NCI-H526 (cell line): ENCODE data around the gene SLC19A1.

Experiments
- DNase-seq, 2 experiments: peaks; one replicate each; lab custom pipeline; 2025; lab: John Stamatoyannopoulos, UW

Gene SLC19A1

DNA sequence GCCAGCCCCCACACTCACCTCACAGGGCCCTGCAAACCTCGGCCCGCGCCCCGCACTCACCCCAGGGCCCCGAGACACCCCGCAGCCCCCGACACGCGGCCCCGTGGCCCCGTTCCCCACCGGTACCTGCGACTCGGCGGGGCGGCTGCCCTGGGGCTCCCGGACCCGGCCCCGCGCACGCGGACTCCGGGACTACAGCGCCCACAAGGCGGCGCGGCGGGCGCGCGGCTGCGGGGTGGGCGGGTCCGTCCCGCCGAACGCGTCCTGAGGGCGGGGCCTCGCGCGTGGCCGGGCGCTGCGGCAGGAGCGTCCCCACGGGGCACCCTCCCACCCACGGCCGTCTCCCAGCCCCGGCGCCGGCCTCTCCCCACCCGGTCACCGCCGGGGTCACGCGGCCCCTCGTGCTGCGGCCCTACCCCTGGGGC, at the start of gene SLC19A1:
TSS of gene SLC19A1 (minus strand) at position 199 of the 425 bp plus-strand sequence. CDS start 4,481 bp downstream, outside the sequence.
- DNase-seq: peak in 1 of 2 experiments; percentile 83

DNA sequence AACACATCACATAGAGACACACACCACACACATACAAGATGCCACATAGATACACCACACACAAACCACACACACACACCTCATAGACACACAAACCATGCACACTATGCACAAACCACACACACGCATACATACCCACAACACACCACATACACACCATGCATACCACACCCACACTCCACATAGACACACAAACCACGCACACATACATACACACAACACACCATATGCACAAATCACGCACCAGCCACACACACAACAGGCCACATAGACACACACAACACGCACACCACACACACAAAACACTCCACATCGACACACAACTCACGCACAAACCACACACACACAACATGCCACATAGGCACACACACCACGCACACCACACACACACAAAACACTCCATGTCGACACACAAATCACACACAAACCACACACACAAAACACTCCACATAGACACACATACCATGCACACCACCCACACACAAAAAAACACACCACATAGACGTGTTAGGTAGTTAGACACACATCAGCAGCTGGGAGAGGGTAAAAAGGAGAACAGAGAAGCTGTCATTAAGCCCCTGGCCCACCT, 49.5 kb upstream of the SLC19A1 start:
- no peak for DNase-seq

GRCh38 chr21:45590726-45591618, 48.7 kb upstream of the SLC19A1 start:
- peak in 1 of 2 experiments; percentile 51 for DNase-seq

DNA sequence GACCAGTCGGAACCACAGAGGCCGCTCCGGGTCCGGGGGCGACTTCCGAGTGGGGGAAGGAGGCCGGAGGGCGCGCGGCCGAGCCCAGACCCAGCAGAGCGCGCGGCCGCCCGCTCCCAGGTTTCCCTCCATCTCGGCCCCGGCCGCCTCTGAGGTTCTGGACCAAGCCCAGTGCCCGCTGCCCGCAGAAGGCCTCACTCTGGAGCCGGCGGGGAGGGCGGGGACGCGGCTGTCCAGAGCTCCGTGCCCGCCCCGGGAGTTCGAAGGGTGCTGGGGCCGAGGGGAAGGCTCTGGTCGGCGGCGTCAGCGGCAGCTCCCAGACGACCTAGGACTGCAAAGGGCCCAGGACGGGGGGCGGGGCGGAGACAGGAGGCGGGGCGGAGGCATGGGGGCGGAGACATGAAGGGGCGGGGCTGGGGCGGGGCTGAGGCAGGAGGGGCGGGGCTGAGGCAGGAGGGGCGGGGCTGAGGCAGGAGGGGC, 48.0 kb upstream of the SLC19A1 start:
- DNase-seq: peak in 1 of 2 experiments; percentile 49

- no peak for DNase-seq
Observed at GRCh38 chr21:45589686-45590245, 47.5 kb upstream of the SLC19A1 start.

GRCh38 chr21:45588871-45589491, 46.7 kb upstream of the SLC19A1 start:
- no peak for DNase-seq

DNA sequence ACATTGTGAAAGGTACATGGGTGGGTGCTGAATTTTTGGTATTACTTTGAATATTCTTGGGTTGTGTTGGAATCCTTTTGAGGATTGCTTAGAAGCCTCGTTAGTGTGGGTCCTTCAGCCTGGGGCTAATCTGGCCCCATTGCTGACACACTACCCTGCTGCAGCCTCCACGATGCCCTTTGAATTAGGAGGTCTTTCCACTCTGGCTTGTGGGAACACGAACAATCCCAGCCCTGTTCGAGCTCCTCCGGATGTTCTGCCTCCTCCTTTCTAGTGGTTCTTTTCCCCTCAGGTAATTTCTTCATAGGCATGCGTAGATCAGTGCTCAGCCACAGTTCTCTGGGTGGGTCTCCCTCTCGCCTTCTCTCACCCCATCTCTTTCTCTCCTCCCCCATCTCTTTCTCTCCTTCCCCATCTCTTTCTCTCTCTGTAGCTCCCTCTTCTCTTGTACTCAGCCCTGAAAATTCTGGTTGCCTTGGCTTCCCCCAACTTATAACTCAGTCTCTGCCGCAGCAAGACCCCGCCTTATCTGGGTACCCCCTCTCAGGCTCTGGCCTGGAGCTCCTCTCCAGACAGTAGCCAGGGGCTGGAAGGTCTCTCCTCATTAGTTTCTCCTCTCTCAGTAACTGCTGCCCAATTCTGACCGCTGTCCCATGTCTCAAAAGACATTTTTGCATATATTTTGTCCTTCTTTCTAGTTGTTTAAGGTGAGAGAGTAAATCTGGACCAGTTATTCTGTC, 46.0 kb upstream of the SLC19A1 start:
- no peak for DNase-seq

- DNase-seq: no peak
Observed at GRCh38 chr21:45586289-45586858, 44.1 kb upstream of the SLC19A1 start.

DNA sequence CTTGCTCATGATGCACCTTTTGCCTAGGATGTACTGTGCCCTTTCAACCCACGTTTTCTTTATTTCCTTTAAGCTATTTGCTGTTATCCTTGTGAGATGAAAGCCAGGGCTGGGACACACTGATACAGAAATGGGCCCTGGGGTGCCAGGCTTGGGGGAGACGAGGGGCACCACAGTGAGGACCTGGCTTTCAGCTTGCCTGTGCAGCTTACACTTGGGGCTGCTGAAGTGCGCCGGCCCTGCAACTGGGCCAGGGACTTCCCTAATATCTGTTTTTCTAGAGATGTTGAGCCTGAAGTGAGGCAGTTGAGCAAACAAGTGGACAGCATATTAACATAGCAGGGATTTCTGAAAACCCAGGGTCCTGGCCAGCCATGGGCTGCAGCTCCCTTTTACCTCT, 42.5 kb upstream of the SLC19A1 start:
- DNase-seq: no peak

DNA sequence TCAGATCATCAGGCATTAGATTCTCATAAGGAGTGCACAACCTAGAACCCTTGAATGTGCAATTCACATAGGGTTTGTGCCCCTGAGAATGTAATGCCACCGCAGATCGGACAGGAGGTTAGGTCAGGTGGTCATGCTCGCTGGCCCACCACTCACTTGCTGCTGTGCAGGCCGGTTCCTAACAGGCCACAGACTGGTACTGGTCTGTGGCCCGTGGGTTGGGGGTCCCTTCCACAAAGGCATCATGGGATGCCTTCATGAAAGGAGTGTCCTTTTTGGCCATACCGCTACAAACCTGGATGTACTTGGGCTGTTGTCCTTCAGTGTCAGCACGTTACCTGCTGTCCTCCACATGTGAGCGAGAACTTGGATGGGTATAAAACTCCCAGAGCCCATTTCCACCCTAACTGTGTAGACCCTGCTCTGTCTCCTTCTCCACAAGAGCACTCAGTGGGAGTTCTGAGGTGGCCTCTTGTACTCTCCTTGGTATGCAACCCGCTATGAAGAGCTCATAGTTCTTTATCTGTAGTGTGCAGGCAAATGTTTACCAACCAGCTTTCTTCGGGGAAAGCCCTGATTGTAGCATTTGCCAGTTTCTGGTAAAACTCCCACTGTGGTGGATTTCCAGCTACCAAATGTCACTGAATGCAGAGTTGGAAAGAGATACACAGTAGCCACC, 41.7 kb upstream of the SLC19A1 start:
- no peak for DNase-seq

- DNase-seq: no peak
Observed at GRCh38 chr21:45582128-45582527, 39.9 kb upstream of the SLC19A1 start.

DNA sequence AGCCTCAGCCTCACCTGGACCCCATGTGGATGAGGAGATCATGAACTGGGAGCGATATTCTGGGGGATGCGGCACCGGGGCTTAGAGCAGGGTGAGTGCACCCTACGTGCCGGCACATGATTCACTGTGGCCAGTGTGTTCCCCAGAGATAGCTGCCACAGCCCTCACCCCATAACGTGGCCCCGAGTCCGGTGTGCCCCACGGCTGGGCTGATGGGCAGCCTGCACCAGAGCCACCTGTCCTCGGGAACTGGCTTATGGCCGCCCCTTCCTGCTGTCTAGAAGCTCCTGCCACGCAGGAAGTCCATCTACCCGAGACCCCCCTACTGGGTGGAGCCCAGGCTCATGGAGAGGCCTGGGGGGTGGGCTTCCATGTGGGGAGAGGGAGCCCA, 39.1 kb upstream of the SLC19A1 start:
- DNase-seq: no peak

DNA sequence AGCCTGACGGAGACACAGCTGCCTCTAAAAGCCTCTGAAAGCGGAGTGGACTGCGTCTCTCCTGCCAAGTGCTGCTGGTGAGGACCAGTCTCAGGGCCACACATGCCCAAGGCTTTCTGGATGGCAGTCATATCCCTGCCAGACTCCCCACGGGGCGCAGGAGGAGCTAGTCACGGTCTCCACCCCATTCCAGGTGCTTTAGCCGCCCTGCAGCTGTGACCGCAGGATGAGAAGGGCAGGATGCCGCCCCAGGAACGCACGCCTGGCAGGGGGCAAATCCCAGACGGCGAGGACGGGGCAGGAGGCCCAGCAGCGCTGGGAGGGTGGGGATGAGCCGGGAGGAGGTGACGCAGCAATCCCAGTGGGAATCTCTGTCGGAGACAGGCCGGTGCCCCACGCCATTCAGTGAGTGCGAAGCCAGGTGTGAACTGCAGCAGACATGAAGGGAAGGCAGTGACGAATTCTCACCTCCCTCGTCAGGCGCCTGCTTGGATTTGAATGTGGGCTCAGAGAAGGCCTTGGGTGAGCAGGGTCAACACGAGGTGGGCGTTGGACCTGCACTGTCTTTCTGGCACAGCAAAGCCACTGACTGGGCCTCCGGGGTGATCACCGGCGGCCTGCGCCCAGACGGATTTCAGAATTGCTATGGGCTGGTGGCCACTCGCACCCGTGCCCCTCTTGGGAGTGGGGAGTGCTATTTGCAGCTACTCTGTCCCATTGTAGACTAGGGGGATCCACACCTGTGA, 38.5 kb upstream of the SLC19A1 start:
- DNase-seq: no peak

- no peak for DNase-seq
Observed at GRCh38 chr21:45580181-45580575, 37.9 kb upstream of the SLC19A1 start.

DNA sequence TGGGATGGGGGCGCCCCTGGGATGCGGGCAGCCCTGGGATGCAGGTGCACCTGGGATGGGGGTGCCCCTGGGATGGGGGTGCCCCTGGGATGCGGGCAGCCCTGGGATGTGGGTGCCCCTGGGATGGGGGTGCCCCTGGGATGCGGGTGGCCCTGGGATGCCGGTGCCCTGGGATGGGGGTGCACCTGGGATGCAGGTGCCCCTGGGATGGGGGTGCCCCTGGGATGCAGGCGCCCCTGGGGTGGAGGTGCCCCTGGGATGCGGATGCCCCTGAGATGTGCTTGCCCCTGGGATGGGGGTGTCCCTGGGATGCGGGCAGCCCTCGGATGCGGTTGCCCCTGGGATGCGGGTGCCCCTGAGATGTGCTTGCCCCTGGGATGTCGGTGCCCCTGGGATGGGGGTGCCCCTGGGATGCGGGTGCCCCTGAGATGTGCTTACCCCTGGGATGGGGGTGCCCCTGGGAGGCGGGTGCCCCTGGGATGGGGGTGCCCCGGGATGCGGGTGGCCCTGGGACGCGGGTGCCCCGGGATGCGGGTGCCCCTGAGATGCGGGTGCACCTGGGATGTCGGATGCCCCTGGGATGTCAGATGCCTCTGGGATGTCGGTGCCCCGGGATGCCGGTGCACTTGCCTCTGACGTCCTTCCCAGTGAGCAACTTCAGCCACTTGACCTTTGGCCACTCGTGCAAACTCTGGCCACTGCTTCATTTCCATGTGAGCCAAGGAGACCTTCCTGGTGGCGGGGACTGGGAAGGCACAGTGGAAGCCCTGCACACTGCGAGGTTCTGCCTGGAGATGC, 37.3 kb upstream of the SLC19A1 start:
- no peak for DNase-seq

DNA sequence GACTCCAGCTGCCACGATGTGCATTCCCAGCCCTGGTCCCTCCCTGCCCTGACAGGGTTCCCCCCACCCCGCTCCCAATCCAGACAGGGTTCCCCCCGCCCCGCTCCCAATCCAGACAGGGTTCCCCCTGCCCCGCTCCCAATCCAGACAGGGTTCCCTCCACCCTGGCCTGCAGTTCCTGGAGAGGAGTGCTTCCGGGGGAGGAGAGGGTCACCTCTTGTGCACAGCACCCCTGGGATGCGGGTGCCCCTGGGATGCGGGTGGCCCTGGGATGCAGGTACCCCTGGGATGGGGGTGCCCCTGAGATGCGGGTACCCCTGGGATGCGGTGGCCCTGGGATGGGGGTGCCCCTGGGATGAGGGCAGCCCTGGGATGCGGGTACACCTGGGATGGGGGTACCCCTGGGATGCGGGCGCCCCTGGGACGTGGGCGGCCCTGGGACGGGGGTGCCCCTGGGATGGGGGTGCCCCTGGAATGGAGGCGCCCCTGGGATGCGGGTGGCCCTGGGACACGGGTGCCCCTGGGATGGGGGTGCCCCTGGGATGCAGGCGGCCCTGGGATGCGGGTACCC, 36.7 kb upstream of the SLC19A1 start:
- DNase-seq: no peak

DNA sequence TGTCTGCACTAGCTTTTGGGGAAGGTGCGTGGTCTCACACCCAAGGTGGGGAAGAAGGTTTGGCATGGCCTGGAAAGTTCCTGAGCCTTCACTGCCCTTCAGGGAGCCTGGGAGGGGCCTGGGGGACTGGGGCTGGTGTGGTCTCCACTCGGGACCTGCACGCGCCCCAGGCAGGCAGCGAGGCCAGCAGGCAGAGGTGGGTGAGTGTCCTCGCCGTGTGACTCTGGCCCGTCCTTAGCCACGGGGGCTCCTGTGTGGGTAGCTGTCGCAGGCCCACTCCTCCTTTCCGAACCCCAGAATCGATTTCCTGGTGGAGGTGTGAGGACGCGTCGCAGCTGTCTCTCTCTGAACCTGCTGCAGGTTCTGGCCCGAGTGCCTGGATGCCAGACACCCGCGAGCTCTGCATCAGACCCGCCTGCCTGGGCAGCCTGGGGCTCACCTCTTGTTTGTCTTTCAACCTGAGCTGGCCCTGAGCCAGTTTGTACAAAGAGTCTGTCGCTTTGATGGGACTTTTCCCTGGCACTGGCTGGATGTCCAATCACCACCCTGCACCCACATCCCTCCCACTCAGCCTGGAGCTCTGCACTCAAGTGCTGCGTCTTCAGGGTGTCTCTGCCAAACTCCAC, 36.0 kb upstream of the SLC19A1 start:
- DNase-seq: peak in 1 of 2 experiments; percentile 51

DNA sequence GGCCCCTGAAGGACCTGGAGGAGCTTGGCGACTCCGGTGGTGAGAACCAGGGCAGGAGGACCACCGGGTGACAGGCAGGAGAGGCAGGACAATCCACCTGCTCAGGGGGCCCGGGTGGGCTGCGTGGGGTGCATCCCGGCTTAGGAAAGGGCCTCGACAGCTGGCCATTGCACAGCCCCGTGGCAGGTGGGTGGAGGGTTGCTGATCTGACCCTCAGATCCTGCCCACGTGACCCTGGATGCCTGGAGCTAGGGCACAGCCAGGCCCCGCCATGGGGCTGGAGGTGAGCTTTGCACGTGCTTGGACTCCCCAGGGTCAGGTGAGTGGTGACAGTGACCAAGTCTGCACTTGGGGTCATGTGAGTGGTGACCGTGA, 35.5 kb upstream of the SLC19A1 start:
- DNase-seq: no peak
